ENCODE data around the gene HAUS6. TPM values are rescaled to one million over a fixed set of nuclear protein-coding genes. Genes with fewer than 3 reads are reported as not detected.

Gene HAUS6
- total RNA-seq, 2 donors from 2014 or later = 7.3 to 11.3 TPM

- Histone ChIP-seq H3K27ac (no peak overlapping the region), H3K4me3 (no peak overlapping the region), H3K27me3 (replicated peaks; ENCODE audit: insufficient read depth) (no peaks in the 10 kb centered on the region), H3K36me3 (no peaks in the 10 kb centered on the region), H3K4me1 (replicated peaks) (no peaks in the 10 kb centered on the region), H3K9me3 (no peaks in the 10 kb centered on the region)
- TF ChIP-seq POLR2AphosphoS5 (IDR thresholded peaks at IDR 0.05) (no peak), CTCF (IDR thresholded peaks at IDR 0.05) (no peak), POLR2A (IDR thresholded peaks at IDR 0.05) (no peak)
- intact Hi-C loops (cut with DNase I) = no loop called here
- DNase-seq (ENCODE audit: low spot score) = no peak
- 46% methylated on average over 5 of the region's 5 CpGs for WGBS
Measured at GRCh38 chr9:19148187-19148586, 45.5 kb upstream of the HAUS6 start.

- intact Hi-C loops (cut with DNase I) = no loop called here
- TF ChIP-seq POLR2AphosphoS5 (IDR thresholded peaks at IDR 0.05) (no peak), CTCF (IDR thresholded peaks at IDR 0.05) (no peak), POLR2A (IDR thresholded peaks at IDR 0.05) (no peak)
- H3K36me3 ChIP-seq = no peaks in the 10 kb centered on the region
- no peak for DNase-seq (ENCODE audit: low spot score)
- H3K9me3 ChIP-seq = no peaks in the 10 kb centered on the region
- H3K27ac ChIP-seq = no peak overlapping the region
- 79% methylated on average over 7 of the region's 7 CpGs for WGBS
- no peak overlapping the region for H3K4me3 ChIP-seq
- H3K27me3 ChIP-seq (replicated peaks; ENCODE audit: insufficient read depth) = no peaks in the 10 kb centered on the region
- no peaks in the 10 kb centered on the region for H3K4me1 ChIP-seq (replicated peaks)
Measured at GRCh38 chr9:19146441-19147024, 43.8 kb upstream of the HAUS6 start.

GRCh38 chr9:19145881-19146280, 43.2 kb upstream of the HAUS6 start:
- no peak overlapping the region for H3K4me3 ChIP-seq
- TF ChIP-seq POLR2A (IDR thresholded peaks at IDR 0.05) (no peak), CTCF (IDR thresholded peaks at IDR 0.05) (no peak), POLR2AphosphoS5 (IDR thresholded peaks at IDR 0.05) (no peak)
- H3K27ac ChIP-seq = no peak overlapping the region
- WGBS = 75% methylated on average over 5 of the region's 5 CpGs
- no peaks in the 10 kb centered on the region for H3K27me3 ChIP-seq (replicated peaks; ENCODE audit: insufficient read depth)
- H3K4me1 ChIP-seq (replicated peaks) = no peaks in the 10 kb centered on the region
- intact Hi-C loops (cut with DNase I) = no loop called here
- H3K9me3 ChIP-seq = no peaks in the 10 kb centered on the region
- no peak for DNase-seq (ENCODE audit: low spot score)
- H3K36me3 ChIP-seq = no peaks in the 10 kb centered on the region

- TF ChIP-seq POLR2A (IDR thresholded peaks at IDR 0.05) (no peak), POLR2AphosphoS5 (IDR thresholded peaks at IDR 0.05) (no peak), CTCF (IDR thresholded peaks at IDR 0.05) (no peak)
- Histone ChIP-seq H3K36me3 (no peaks in the 10 kb centered on the region), H3K4me1 (replicated peaks) (no peaks in the 10 kb centered on the region), H3K27ac (no peak overlapping the region), H3K9me3 (no peaks in the 10 kb centered on the region), H3K4me3 (no peak overlapping the region), H3K27me3 (replicated peaks; ENCODE audit: insufficient read depth) (no peaks in the 10 kb centered on the region)
- intact Hi-C loops (cut with DNase I) = no loop called here
- 92% methylated on average over 6 of the region's 6 CpGs for WGBS
- DNase-seq (ENCODE audit: low spot score) = no peak
Measured at GRCh38 chr9:19140259-19140658, 37.6 kb upstream of the HAUS6 start.

- H3K27me3 ChIP-seq (replicated peaks; ENCODE audit: insufficient read depth) = no peaks in the 10 kb centered on the region
- no peak overlapping the region for H3K27ac ChIP-seq
- TF ChIP-seq POLR2A (IDR thresholded peaks at IDR 0.05) (no peak), POLR2AphosphoS5 (IDR thresholded peaks at IDR 0.05) (no peak), CTCF (IDR thresholded peaks at IDR 0.05) (no peak)
- no peaks in the 10 kb centered on the region for H3K9me3 ChIP-seq
- no peak overlapping the region for H3K4me3 ChIP-seq
- H3K4me1 ChIP-seq (replicated peaks) = no peaks in the 10 kb centered on the region
- no peak for DNase-seq (ENCODE audit: low spot score)
- intact Hi-C loops (cut with DNase I) = no loop called here
- H3K36me3 ChIP-seq = no peaks in the 10 kb centered on the region
- WGBS = 85% methylated on average over 1 of the region's 1 CpG
Measured at GRCh38 chr9:19138084-19138483, 35.4 kb upstream of the HAUS6 start.

Data from prostate gland (tissue), 2 donors.